ENCODE measurements around the gene CHADL.

The CHADL gene

GRCh38 chr22:41229730-41230400 lies 10.9 kb downstream of the CHADL start:
- no peak for DNase-seq

GRCh38 chr22:41229215-41229614 lies 11.5 kb downstream of the CHADL start:
- DNase-seq: no peak

GRCh38 chr22:41226723-41227655 lies 13.7 kb downstream of the CHADL start:
- DNase-seq: no peak

- no peak for DNase-seq
Measured at GRCh38 chr22:41223535-41223934, 17.2 kb downstream of the CHADL start.

GRCh38 chr22:41222846-41223507 lies 17.8 kb downstream of the CHADL start:
- no peak for DNase-seq

GRCh38 chr22:41217553-41218157 lies 23.1 kb downstream of the CHADL start:
- no peak for DNase-seq

- DNase-seq: no peak
Measured at GRCh38 chr22:41216984-41217383, 23.7 kb downstream of the CHADL start.

- DNase-seq: no peak
Measured at GRCh38 chr22:41215926-41216325, 24.8 kb downstream of the CHADL start.

- DNase-seq: no peak
Measured at GRCh38 chr22:41215409-41215808, 25.3 kb downstream of the CHADL start.

GRCh38 chr22:41206719-41207118 lies 34.0 kb downstream of the CHADL start:
- DNase-seq: no peak

- DNase-seq: peak; percentile 99
Measured at GRCh38 chr22:41204992-41205900, 35.5 kb downstream of the CHADL start, which contains the start of gene L3MBTL2. TSS of gene L3MBTL2 (plus strand) at chr22:41205312. CDS start at chr22:41205363, 51 bp downstream.

- DNase-seq: no peak
Measured at GRCh38 chr22:41204066-41204465, 36.7 kb downstream of the CHADL start.

GRCh38 chr22:41203118-41203517 lies 37.6 kb downstream of the CHADL start:
- no peak for DNase-seq

GRCh38 chr22:41201141-41201540 lies 39.6 kb downstream of the CHADL start:
- no peak for DNase-seq

GRCh38 chr22:41198027-41198580 lies 42.6 kb downstream of the CHADL start:
- DNase-seq: peak; percentile 26

- peak; percentile 81 for DNase-seq
Measured at GRCh38 chr22:41197038-41197972, 43.4 kb downstream of the CHADL start.

GRCh38 chr22:41193829-41194228 lies 46.9 kb downstream of the CHADL start:
- no peak for DNase-seq

- DNase-seq: no peak
Measured at GRCh38 chr22:41191467-41191866, 49.3 kb downstream of the CHADL start.

GRCh38 chr22:41184679-41185078 lies 56.1 kb downstream of the CHADL start:
- no peak for DNase-seq

Measured in effector CD8-positive, alpha-beta T cell (primary cell).